ENCODE data around the gene GSG1L2. TPM values are rescaled to one million over a fixed set of nuclear protein-coding genes. Genes with fewer than 3 reads are reported as not detected.

The GSG1L2 gene
- total RNA-seq (2012; rRNA removed), result not detected in 2 replicates

DNA sequence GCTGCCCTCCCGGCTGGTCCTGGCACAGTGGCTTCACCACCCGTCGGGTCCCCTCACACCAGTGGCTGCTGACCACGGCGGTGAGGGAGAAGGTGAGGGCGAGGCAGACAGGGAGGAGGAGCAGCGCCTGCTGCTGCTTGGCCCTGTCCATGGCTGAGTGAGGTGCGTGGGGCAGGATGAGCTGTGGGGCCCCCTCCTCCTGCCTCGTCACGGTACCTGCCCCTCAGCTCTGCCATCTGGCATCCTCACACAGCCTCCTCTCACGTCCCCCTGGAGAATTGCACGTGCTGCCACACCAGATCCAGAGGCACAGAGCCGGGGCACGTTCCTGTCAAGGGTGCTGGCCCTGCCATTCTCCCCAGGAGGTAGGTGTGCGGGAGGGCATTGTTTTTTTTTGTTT lies at the start of gene GSG1L2:
Gene GSG1L2 (minus strand): TSS at position 159 of the 400 bp plus-strand sequence. CDS start 8 bp downstream, at position 151.
- Histone ChIP-seq H3K9me3 (replicated peaks; ENCODE audit: low read length) (no peaks in the 10 kb centered on the region), H3K4me1 (ENCODE audit: control insufficient read depth, insufficient read depth, low read length) (no peaks in the 10 kb centered on the region), H3K4me2 (ENCODE audit: low read length) (no peak within 1 kb of the TSS), H3K27me3 (ENCODE audit: control insufficient read depth, insufficient read depth, low read length) (no peaks in the 10 kb centered on the region), H3K36me3 (ENCODE audit: insufficient read depth, low read length) (no peaks in the 10 kb centered on the region), H3K9ac (ENCODE audit: low read depth, low read length) (no peak within 1 kb of the TSS), H3K4me3 (ENCODE audit: low read length) (no peak within 1 kb of the TSS)

DNA sequence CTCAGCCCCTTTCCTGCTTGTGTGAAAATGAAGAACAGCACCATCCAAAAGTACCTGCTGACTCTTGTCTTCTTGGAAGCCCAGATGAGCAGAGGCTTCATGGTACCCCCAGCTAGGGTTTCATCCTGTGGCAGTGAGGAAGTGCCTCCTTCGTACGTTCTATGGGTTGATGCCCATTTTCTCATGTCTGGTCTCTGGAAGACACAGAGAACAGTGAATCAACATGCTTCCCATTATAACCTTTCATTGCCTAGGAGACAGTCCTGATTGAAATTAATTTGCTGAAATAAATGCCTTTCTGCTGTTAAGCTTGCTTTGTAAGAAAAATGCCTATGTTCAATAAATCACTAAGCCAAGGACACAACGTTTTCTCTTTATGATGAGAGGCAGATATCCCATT lies 46.7 kb upstream of the GSG1L2 start:
- H3K4me1 ChIP-seq (ENCODE audit: control insufficient read depth, insufficient read depth, low read length), result no peaks in the 10 kb centered on the region
- H3K9me3 ChIP-seq (replicated peaks; ENCODE audit: low read length), result no peaks in the 10 kb centered on the region
- no peak overlapping the region for H3K4me3 ChIP-seq (ENCODE audit: low read length)
- no peaks in the 10 kb centered on the region for H3K27me3 ChIP-seq (ENCODE audit: control insufficient read depth, insufficient read depth, low read length)
- no peak overlapping the region for H3K4me2 ChIP-seq (ENCODE audit: low read length)
- no peak overlapping the region for H3K9ac ChIP-seq (ENCODE audit: low read depth, low read length)
- no peaks in the 10 kb centered on the region for H3K36me3 ChIP-seq (ENCODE audit: insufficient read depth, low read length)

DNA sequence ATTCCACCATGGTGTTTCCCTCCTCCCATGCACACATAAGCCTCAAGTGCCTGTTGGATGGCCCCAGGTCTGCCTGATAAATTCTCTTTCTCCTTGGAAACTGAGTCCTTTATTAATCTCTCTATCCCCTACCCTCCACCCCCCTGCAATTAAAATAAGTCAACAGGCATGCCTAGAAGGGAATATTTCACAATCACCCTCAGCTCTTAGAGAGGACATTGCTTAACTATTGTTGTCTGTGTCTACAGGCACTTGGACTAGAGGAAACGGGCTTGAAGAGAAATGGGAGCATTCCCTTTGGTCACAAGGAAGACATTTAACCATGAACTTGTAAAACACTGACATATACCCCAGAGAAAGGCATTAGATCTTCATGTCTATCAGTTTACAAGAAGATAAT lies 43.7 kb upstream of the GSG1L2 start:
- no peak overlapping the region for H3K9ac ChIP-seq (ENCODE audit: low read depth, low read length)
- H3K4me3 ChIP-seq (ENCODE audit: low read length), result no peak overlapping the region
- no peaks in the 10 kb centered on the region for H3K4me1 ChIP-seq (ENCODE audit: control insufficient read depth, insufficient read depth, low read length)
- H3K27me3 ChIP-seq (ENCODE audit: control insufficient read depth, insufficient read depth, low read length), result no peaks in the 10 kb centered on the region
- H3K9me3 ChIP-seq (replicated peaks; ENCODE audit: low read length), result no peaks in the 10 kb centered on the region
- H3K36me3 ChIP-seq (ENCODE audit: insufficient read depth, low read length), result no peaks in the 10 kb centered on the region
- no peak overlapping the region for H3K4me2 ChIP-seq (ENCODE audit: low read length)

DNA sequence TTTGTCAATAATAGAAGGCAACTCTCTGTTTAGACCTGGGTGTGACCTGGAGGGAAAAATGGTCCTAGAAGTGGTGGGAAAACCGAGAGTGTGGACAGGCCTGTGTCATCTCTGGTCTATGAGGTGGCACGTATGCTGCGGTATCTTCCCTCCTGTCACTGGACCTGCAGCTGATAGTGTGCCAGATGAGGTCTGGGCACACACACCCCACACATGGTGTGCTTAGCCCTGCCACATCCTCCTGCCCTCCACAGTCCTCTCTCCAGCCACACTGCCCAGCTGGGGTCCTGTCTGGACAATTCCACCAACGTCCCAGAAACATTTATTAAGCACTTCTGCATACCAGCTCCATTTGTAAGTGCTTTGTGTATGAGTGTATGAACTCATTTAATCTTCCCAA lies 41.1 kb upstream of the GSG1L2 start:
- no peaks in the 10 kb centered on the region for H3K9me3 ChIP-seq (replicated peaks; ENCODE audit: low read length)
- H3K4me1 ChIP-seq (ENCODE audit: control insufficient read depth, insufficient read depth, low read length), result no peaks in the 10 kb centered on the region
- no peak overlapping the region for H3K4me3 ChIP-seq (ENCODE audit: low read length)
- H3K9ac ChIP-seq (ENCODE audit: low read depth, low read length), result no peak overlapping the region
- no peak overlapping the region for H3K4me2 ChIP-seq (ENCODE audit: low read length)
- H3K36me3 ChIP-seq (ENCODE audit: insufficient read depth, low read length), result no peaks in the 10 kb centered on the region
- no peaks in the 10 kb centered on the region for H3K27me3 ChIP-seq (ENCODE audit: control insufficient read depth, insufficient read depth, low read length)

DNA sequence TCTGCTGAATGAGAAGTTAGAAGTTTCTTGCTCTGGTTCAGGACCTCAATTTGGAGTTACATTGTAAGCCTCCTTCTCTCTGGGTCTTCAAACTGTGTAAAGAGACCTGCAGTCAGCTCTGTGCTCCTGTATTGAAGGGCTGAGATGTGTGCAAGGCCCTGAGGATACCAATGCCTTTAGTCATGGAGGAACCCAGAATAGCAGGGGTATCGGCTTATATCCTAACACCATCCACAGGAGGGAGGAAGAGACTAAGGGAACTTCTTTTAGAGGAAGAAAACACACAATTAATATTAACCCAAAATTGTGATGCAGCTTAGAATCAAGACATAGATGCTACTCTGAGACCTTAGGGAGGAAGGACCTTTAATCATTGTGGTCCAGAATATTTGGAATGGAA lies 40.3 kb upstream of the GSG1L2 start:
- no peaks in the 10 kb centered on the region for H3K4me1 ChIP-seq (ENCODE audit: control insufficient read depth, insufficient read depth, low read length)
- no peaks in the 10 kb centered on the region for H3K27me3 ChIP-seq (ENCODE audit: control insufficient read depth, insufficient read depth, low read length)
- H3K9me3 ChIP-seq (replicated peaks; ENCODE audit: low read length), result no peaks in the 10 kb centered on the region
- no peaks in the 10 kb centered on the region for H3K36me3 ChIP-seq (ENCODE audit: insufficient read depth, low read length)
- no peak overlapping the region for H3K4me3 ChIP-seq (ENCODE audit: low read length)
- no peak overlapping the region for H3K4me2 ChIP-seq (ENCODE audit: low read length)
- no peak overlapping the region for H3K9ac ChIP-seq (ENCODE audit: low read depth, low read length)

DNA sequence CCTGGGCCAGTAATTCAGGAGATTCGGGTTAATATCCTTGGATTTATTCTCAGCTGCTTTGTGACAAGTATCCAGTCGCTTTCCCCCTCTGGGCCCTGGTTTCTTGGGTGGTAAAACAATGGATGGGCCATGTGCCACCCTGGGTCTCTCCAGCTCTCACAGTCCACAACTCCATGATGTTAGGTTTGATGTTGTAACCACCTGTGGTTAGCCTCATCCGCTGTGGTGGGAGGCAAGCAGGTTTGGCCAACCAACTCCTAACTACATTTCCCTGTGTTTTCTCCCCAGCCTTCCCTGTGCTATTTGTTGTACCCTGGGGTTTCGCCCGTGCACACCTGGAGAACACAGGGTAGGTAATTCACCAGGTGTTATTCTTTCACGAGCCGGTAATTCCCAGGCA lies 39.0 kb upstream of the GSG1L2 start:
- no peak overlapping the region for H3K4me3 ChIP-seq (ENCODE audit: low read length)
- H3K36me3 ChIP-seq (ENCODE audit: insufficient read depth, low read length), result no peaks in the 10 kb centered on the region
- no peak overlapping the region for H3K9ac ChIP-seq (ENCODE audit: low read depth, low read length)
- H3K4me1 ChIP-seq (ENCODE audit: control insufficient read depth, insufficient read depth, low read length), result no peaks in the 10 kb centered on the region
- H3K9me3 ChIP-seq (replicated peaks; ENCODE audit: low read length), result no peaks in the 10 kb centered on the region
- no peak overlapping the region for H3K4me2 ChIP-seq (ENCODE audit: low read length)
- H3K27me3 ChIP-seq (ENCODE audit: control insufficient read depth, insufficient read depth, low read length), result no peaks in the 10 kb centered on the region

DNA sequence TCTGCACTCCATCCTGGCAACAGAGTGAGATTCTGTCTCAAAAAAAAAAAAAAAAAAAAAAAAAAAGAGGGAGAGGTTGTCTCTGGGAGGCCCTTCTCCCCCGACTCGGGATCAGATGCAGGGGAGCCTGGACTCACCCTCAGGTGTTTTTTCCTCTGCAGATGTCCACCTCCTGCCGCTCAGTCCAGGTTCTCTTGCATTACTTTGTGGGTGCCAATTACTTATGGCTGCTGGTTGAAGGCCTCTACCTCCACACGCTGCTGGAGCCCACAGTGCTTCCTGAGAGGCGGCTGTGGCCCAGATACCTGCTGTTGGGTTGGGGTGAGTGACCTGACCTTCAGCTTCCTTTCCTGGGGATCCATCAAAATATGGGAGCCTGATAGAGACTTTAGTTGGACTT lies 37.9 kb upstream of the GSG1L2 start:
- no peaks in the 10 kb centered on the region for H3K36me3 ChIP-seq (ENCODE audit: insufficient read depth, low read length)
- H3K4me2 ChIP-seq (ENCODE audit: low read length), result no peak overlapping the region
- no peak overlapping the region for H3K9ac ChIP-seq (ENCODE audit: low read depth, low read length)
- no peaks in the 10 kb centered on the region for H3K4me1 ChIP-seq (ENCODE audit: control insufficient read depth, insufficient read depth, low read length)
- H3K4me3 ChIP-seq (ENCODE audit: low read length), result no peak overlapping the region
- no peaks in the 10 kb centered on the region for H3K27me3 ChIP-seq (ENCODE audit: control insufficient read depth, insufficient read depth, low read length)
- H3K9me3 ChIP-seq (replicated peaks; ENCODE audit: low read length), result no peaks in the 10 kb centered on the region

DNA sequence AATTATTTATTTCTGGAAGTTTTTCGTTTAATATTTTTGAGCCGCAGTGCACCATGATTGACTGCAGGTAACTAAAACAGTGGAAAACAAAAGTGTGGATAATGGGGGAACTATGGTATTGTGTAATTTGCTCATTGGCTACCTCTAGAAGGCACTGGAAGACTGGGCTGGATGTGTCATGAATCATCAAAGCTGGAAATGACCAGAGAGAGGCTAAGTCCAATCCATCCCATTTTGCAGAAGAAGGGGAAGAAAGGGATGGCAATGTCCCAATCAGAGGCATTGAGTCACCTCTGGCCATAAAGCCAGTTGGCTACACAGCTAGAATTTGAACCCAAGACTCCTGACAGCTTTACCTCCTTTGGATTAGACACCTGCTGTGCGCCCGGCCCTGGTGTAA lies 33.2 kb upstream of the GSG1L2 start:
- Histone ChIP-seq H3K9ac (ENCODE audit: low read depth, low read length) (no peak overlapping the region), H3K36me3 (ENCODE audit: insufficient read depth, low read length) (no peaks in the 10 kb centered on the region), H3K9me3 (replicated peaks; ENCODE audit: low read length) (no peaks in the 10 kb centered on the region), H3K4me2 (ENCODE audit: low read length) (no peak overlapping the region), H3K4me1 (ENCODE audit: control insufficient read depth, insufficient read depth, low read length) (no peaks in the 10 kb centered on the region), H3K4me3 (ENCODE audit: low read length) (no peak overlapping the region), H3K27me3 (ENCODE audit: control insufficient read depth, insufficient read depth, low read length) (no peaks in the 10 kb centered on the region)

DNA sequence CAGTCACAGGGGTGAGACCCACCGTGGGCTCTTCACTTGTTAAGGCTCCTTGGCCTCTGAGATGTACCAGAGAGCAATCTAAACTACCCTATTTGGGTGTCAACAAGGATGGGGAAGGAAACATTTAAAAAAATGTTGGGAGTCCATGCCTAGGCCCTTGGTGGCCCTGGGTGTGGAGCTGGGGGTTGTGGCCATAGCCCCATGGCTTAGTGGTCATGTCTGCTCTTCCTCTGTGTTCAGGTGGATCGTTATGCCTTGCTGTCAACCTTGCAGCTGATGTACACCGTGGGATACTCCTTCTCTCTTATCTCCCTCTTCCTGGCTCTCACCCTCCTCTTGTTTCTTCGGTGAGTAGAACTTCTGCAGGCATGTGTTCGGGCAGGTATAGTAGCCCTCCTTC lies 32.4 kb upstream of the GSG1L2 start:
- H3K4me3 ChIP-seq (ENCODE audit: low read length), result no peak overlapping the region
- no peaks in the 10 kb centered on the region for H3K27me3 ChIP-seq (ENCODE audit: control insufficient read depth, insufficient read depth, low read length)
- no peak overlapping the region for H3K4me2 ChIP-seq (ENCODE audit: low read length)
- no peaks in the 10 kb centered on the region for H3K4me1 ChIP-seq (ENCODE audit: control insufficient read depth, insufficient read depth, low read length)
- H3K9ac ChIP-seq (ENCODE audit: low read depth, low read length), result no peak overlapping the region
- H3K36me3 ChIP-seq (ENCODE audit: insufficient read depth, low read length), result no peaks in the 10 kb centered on the region
- H3K9me3 ChIP-seq (replicated peaks; ENCODE audit: low read length), result no peaks in the 10 kb centered on the region

DNA sequence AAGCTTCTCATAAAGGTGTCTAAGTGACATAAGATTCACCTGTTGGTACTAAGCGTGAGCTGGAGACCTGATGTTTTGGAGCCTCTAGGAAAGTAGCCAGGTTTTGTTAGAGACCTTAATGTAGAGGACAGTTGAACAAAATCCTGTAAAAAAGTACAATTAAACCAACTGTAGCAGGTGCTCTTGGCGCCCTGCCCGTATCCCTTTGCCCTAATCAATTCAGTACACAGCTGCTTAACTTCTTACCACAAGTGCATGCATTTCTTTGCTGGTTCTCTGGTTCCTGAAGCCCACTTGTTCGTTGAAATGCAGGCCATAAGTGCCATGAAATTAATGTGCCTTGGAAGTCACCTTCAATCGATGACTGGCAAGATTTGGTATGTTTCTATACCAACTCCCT lies 28.3 kb upstream of the GSG1L2 start:
- Histone ChIP-seq H3K4me1 (ENCODE audit: control insufficient read depth, insufficient read depth, low read length) (no peaks in the 10 kb centered on the region), H3K36me3 (ENCODE audit: insufficient read depth, low read length) (no peaks in the 10 kb centered on the region), H3K9ac (ENCODE audit: low read depth, low read length) (no peak overlapping the region), H3K9me3 (replicated peaks; ENCODE audit: low read length) (no peaks in the 10 kb centered on the region), H3K4me2 (ENCODE audit: low read length) (no peak overlapping the region), H3K4me3 (ENCODE audit: low read length) (no peak overlapping the region), H3K27me3 (ENCODE audit: control insufficient read depth, insufficient read depth, low read length) (no peaks in the 10 kb centered on the region)

DNA sequence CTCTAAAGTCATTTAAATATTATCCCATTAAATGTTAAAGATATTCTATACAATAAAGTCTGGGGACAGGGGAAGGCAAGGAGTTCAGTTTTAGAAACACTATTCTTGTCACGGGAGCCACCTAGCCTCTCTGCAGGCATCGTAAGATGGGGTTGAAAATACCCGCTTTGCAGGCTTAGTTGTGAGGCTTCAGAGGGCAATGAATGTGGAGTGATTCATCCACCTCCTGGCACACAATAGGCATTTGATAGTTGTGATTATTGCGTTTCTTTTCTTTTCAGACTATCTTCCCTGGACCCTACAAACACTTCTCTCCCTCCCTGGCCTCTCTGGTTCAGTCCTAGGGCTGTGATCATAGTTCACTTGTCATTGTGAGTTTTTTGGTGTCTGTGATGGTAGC lies 23.4 kb upstream of the GSG1L2 start:
- Histone ChIP-seq H3K4me2 (ENCODE audit: low read length) (no peak overlapping the region), H3K4me3 (ENCODE audit: low read length) (no peak overlapping the region), H3K36me3 (ENCODE audit: insufficient read depth, low read length) (no peaks in the 10 kb centered on the region), H3K4me1 (ENCODE audit: control insufficient read depth, insufficient read depth, low read length) (peaks cover 15% of the 10 kb centered on the region), H3K9ac (ENCODE audit: low read depth, low read length) (no peak overlapping the region), H3K9me3 (replicated peaks; ENCODE audit: low read length) (no peaks in the 10 kb centered on the region), H3K27me3 (ENCODE audit: control insufficient read depth, insufficient read depth, low read length) (no peaks in the 10 kb centered on the region)

DNA sequence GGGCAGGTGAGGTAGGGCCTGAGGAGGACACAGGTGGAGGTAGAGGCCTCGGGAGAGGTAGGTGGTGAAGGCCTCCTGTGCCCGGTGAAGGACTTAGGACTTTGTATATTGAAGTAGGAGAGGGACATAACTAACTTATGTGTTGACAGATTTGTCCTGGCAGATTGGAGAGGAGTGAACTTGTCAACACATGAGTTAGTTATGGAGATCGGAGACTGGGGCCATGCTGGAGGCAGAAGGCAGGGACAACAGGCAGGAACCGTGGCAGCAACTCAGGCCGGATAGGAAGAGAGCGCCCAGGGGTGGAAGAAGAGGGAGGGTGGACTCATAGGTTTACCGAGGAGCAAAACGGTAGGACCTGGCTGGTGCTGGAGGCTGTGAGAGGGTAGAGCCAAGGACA lies 22.3 kb upstream of the GSG1L2 start:
- no peaks in the 10 kb centered on the region for H3K27me3 ChIP-seq (ENCODE audit: control insufficient read depth, insufficient read depth, low read length)
- H3K9ac ChIP-seq (ENCODE audit: low read depth, low read length), result no peak overlapping the region
- H3K4me1 ChIP-seq (ENCODE audit: control insufficient read depth, insufficient read depth, low read length), result peaks cover 15% of the 10 kb centered on the region
- no peaks in the 10 kb centered on the region for H3K36me3 ChIP-seq (ENCODE audit: insufficient read depth, low read length)
- no peak overlapping the region for H3K4me2 ChIP-seq (ENCODE audit: low read length)
- H3K4me3 ChIP-seq (ENCODE audit: low read length), result no peak overlapping the region
- no peaks in the 10 kb centered on the region for H3K9me3 ChIP-seq (replicated peaks; ENCODE audit: low read length)

All from skeletal muscle satellite cell (primary cell).